ENCODE results near the gene PRPF38B.
A peak's percentile ranks its signal among the peaks of the same experiment; 100 is the strongest.

PRPF38B gene

GRCh38 chr1:108747171-108747850 is 55.2 kb downstream of the PRPF38B start:
- H3K4me3 ChIP-seq (ENCODE audit: low read depth, low read length) = peak overlapping the region; percentile 88
- TF ChIP-seq CTCF (IDR thresholded peaks at IDR 0.05; ENCODE audit: control insufficient read depth, extremely low read depth, insufficient read depth) = no peak
- peak; percentile 63 for DNase-seq (ENCODE audit: low read depth)

GRCh38 chr1:108747898-108748297 is 55.8 kb downstream of the PRPF38B start:
- peak overlapping the region; percentile 88 for H3K4me3 ChIP-seq (ENCODE audit: low read depth, low read length)
- no peak for DNase-seq (ENCODE audit: low read depth)
- TF ChIP-seq CTCF (IDR thresholded peaks at IDR 0.05; ENCODE audit: control insufficient read depth, extremely low read depth, insufficient read depth) = no peak

GRCh38 chr1:108749081-108749480 is 57.0 kb downstream of the PRPF38B start:
- DNase-seq (ENCODE audit: low read depth) = no peak
- no peak overlapping the region for H3K4me3 ChIP-seq (ENCODE audit: low read depth, low read length)
- no peak for TF ChIP-seq CTCF (IDR thresholded peaks at IDR 0.05; ENCODE audit: control insufficient read depth, extremely low read depth, insufficient read depth)

- no peak for DNase-seq (ENCODE audit: low read depth)
- TF ChIP-seq CTCF (IDR thresholded peaks at IDR 0.05; ENCODE audit: control insufficient read depth, extremely low read depth, insufficient read depth) = no peak
- H3K4me3 ChIP-seq (ENCODE audit: low read depth, low read length) = no peak overlapping the region
These were observed 58.5 kb downstream of the PRPF38B start for GRCh38 chr1:108750476-108751181.
